SK-N-SH (cell line): ENCODE results near the gene DCAF5. TPM values are rescaled to one million over a fixed set of nuclear protein-coding genes. Genes with fewer than 3 reads are reported as not detected.

Source experiments
- CTCF ChIA-PET: fragments of 300-600, 350-600 bp; formaldehyde crosslinking; extraction: SDS; loops from one replicate; lab custom pipeline; 2021; lab: Yijun Ruan, JAX
- POLR2A ChIA-PET: fragments of 350-600 bp; sonication (Branson Sonifier 250); formaldehyde crosslinking; extraction: SDS; loops from one replicate; lab custom pipeline; 2020; ENCODE audit warnings: antibody characterized with exemption, inconsistent platforms; lab: Yijun Ruan, JAX
- DNase-seq: peaks from one replicate; pipeline ENCODE4 v3.0.0; 2012
- H2AFZ ChIP-seq: fragments of 200-600 bp; sonication (generic); 2 replicates; pipeline ENCODE4 v1.8.1; 2016; ENCODE audit warnings: antibody characterized with exemption, mild to moderate bottlenecking, low read depth
- H3F3A ChIP-seq: fragments of 200-600 bp; sonication (generic); replicated peaks from 2 replicates; pipeline ENCODE3; 2016; ENCODE audit warnings: antibody characterized with exemption, mild to moderate bottlenecking; ENCODE audit not compliant: insufficient read depth
- H3K27ac ChIP-seq, 2 experiments: fragments of 200-500 bp in 1 of 2; fragments of 200-600 bp in 1 of 2; sonication (Bioruptor generic) in 1 of 2; sonication (generic), shearing (Covaris generic) in 1 of 2; 2 replicates each; pipeline versions ENCODE4 v1.5.1 to v1.6.1; 2014 to 2016; ENCODE audit warnings: low read depth in 2 of 2, inconsistent platforms in 1 of 2, low read length in 1 of 2, mild to moderate bottlenecking in 1 of 2, mixed read lengths in 1 of 2
- H3K27me3 ChIP-seq: fragments of 200-600 bp; sonication (generic), shearing (Covaris generic); 2 replicates; pipeline ENCODE4 v1.6.1; 2016; ENCODE audit warnings: mixed run types; ENCODE audit not compliant: insufficient read depth
- H3K36me3 ChIP-seq, 2 experiments: fragments of 200-500 bp in 1 of 2; fragments of 200-600 bp in 1 of 2; sonication (Bioruptor generic) in 1 of 2; sonication (generic) in 1 of 2; replicated peaks in 1 of 2; 2 replicates each; pipeline versions ENCODE3 to v1.5.1; 2014 to 2016; ENCODE audit warnings: low read length in 1 of 2, mild to moderate bottlenecking in 1 of 2; ENCODE audit not compliant: insufficient read depth in 2 of 2, control insufficient read depth in 1 of 2
- H3K4me1 ChIP-seq, 2 experiments: fragments of 200-500 bp in 1 of 2; fragments of 200-600 bp in 1 of 2; sonication (Bioruptor generic) in 1 of 2; sonication (generic), shearing (Covaris generic) in 1 of 2; 2 replicates each; pipeline versions ENCODE4 v1.5.1 to v1.6.1; 2014 to 2016; ENCODE audit warnings: low read depth in 1 of 2, low read length in 1 of 2, mixed run types in 1 of 2; ENCODE audit not compliant: insufficient read depth in 2 of 2, control insufficient read depth in 1 of 2
- H3K4me2 ChIP-seq: fragments of 200-600 bp; sonication (generic), shearing (Covaris generic); 2 replicates; pipeline ENCODE4 v1.6.1; 2017; ENCODE audit warnings: mixed run types
- H3K4me3 ChIP-seq, 2 experiments: fragments of 200-500 bp in 1 of 2; fragments of 200-600 bp in 1 of 2; sonication (Bioruptor generic) in 1 of 2; sonication (generic), shearing (Covaris generic) in 1 of 2; 2 replicates each; pipeline versions ENCODE4 v1.5.1 to v1.8.1; 2014 to 2016; ENCODE audit warnings: low read depth in 2 of 2, inconsistent platforms in 1 of 2, low read length in 1 of 2, mild to moderate bottlenecking in 1 of 2, mixed read lengths in 1 of 2, moderate library complexity in 1 of 2
- H3K79me2 ChIP-seq: fragments of 200-600 bp; sonication (generic); 2 replicates; pipeline ENCODE4 v1.8.1; 2017; ENCODE audit warnings: mild to moderate bottlenecking; ENCODE audit not compliant: insufficient read depth
- H3K9ac ChIP-seq: fragments of 200-600 bp; sonication (generic); 2 replicates; pipeline ENCODE4 v1.6.1; 2017; ENCODE audit warnings: mixed run types
- H3K9me2 ChIP-seq: fragments of 200-600 bp; sonication (generic); 2 replicates; pipeline ENCODE4 v1.6.1; 2017; ENCODE audit warnings: mixed run types
- H3K9me3 ChIP-seq: fragments of 200-600 bp; sonication (generic); 2 replicates; pipeline ENCODE4 v1.6.1; 2017; ENCODE audit warnings: mixed run types, mild to moderate bottlenecking, moderate library complexity
- H4K20me1 ChIP-seq: fragments of 200-600 bp; sonication (generic); 2 replicates; pipeline ENCODE4 v1.6.1; 2017; ENCODE audit warnings: mild to moderate bottlenecking, mixed run types; ENCODE audit not compliant: insufficient read depth
- EP300 ChIP-seq, 2 experiments: IDR thresholded peaks; 2 replicates each; pipeline versions ENCODE4 v1.4.0 to v1.6.1; 2012; ENCODE audit warnings: borderline replicate concordance in 1 of 2, low read depth in 1 of 2, low read length in 1 of 2
- FOXJ3 ChIP-seq: sonication (generic); formaldehyde crosslinking; IDR thresholded peaks from 2 replicates; pipeline ENCODE4 v1.5.1; 2020; ENCODE audit warnings: mild to moderate bottlenecking, missing genetic modification reagents
- GABPA ChIP-seq: IDR thresholded peaks from 2 replicates; pipeline ENCODE4 v1.4.0; 2012; ENCODE audit warnings: low read depth, mild to moderate bottlenecking
- NFIC ChIP-seq: IDR thresholded peaks from 2 replicates; pipeline ENCODE4 v1.4.0; 2012; ENCODE audit warnings: borderline replicate concordance
- NRF1 ChIP-seq: IDR thresholded peaks from 2 replicates; pipeline ENCODE4 v1.6.1; 2012; ENCODE audit warnings: low read depth, mild to moderate bottlenecking, low read length
- RCOR1 ChIP-seq: fragments of 150-350 bp; IDR thresholded peaks from 2 replicates; pipeline ENCODE4 v1.6.1; 2017; ENCODE audit warnings: antibody characterized with exemption, low read length
- RXRA ChIP-seq: IDR thresholded peaks from 2 replicates; pipeline ENCODE4 v1.4.0; 2012; ENCODE audit warnings: low read depth, mild to moderate bottlenecking, borderline replicate concordance
- SIN3A ChIP-seq: IDR thresholded peaks from 2 replicates; pipeline ENCODE4 v1.6.1; 2012; ENCODE audit warnings: low read depth, mild to moderate bottlenecking, low read length, moderate library complexity, borderline replicate concordance
- TAF1 ChIP-seq: IDR thresholded peaks from 2 replicates; pipeline ENCODE4 v1.6.1; 2012; ENCODE audit warnings: low read depth, mild to moderate bottlenecking, low read length, moderate library complexity, borderline replicate concordance
- TCF12 ChIP-seq: IDR thresholded peaks from 2 replicates; pipeline ENCODE4 v1.4.0; 2012
- TEAD4 ChIP-seq: IDR thresholded peaks from 2 replicates; pipeline ENCODE4 v1.4.0; 2012; ENCODE audit warnings: mild to moderate bottlenecking, borderline replicate concordance; ENCODE audit not compliant: insufficient read depth
- YY1 ChIP-seq: IDR thresholded peaks from 2 replicates; pipeline ENCODE4 v1.4.0; 2012; ENCODE audit warnings: low read depth, mild to moderate bottlenecking
- WGBS: methylation state at CpG from one replicate; pipeline ENCODE4 v1.1.6; 2017; ENCODE audit warnings: low lambda C conversion rate; 5-methylcytosine and 5-hydroxymethylcytosine counted together
- polyA plus RNA-seq, 3 experiments: library from polyadenylated mRNA; depleted of rRNA; stranded (reverse); fragments of >200 nt; gene quantifications; 2 replicates each; pipeline ENCODE4 v1.2.3, GENCODE V29; 2012
- TF ChIP-seq, protein P1 (sequence below): IDR thresholded peaks from 2 replicates; pipeline ENCODE4 v1.4.0; 2012; ENCODE audit warnings: low read depth, borderline replicate concordance
- TF ChIP-seq, protein P2 (sequence below): IDR thresholded peaks from 2 replicates; pipeline ENCODE4 v1.4.0; 2012; ENCODE audit warnings: low read depth, borderline replicate concordance
- TF ChIP-seq, protein P3 (sequence below): fragments of 200-600 bp; sonication (generic); IDR thresholded peaks from 2 replicates; pipeline ENCODE4 v1.6.1; 2017; ENCODE audit warnings: antibody characterized with exemption, mild to moderate bottlenecking, moderate library complexity
- TF ChIP-seq, protein P4 (sequence below): fragments of 150-350 bp; IDR thresholded peaks from 2 replicates; pipeline ENCODE4 v1.6.1; 2017; ENCODE audit warnings: antibody characterized with exemption, low read length, low read depth, borderline replicate concordance
- TF ChIP-seq, protein P5 (sequence below): IDR thresholded peaks from 2 replicates; pipeline ENCODE4 v1.4.0; 2012; ENCODE audit warnings: low read depth

The DCAF5 gene
- polyA plus RNA-seq, 1 of the 3 experiments (the other 2 are of a cell fraction), result 26.7 TPM

DNA sequence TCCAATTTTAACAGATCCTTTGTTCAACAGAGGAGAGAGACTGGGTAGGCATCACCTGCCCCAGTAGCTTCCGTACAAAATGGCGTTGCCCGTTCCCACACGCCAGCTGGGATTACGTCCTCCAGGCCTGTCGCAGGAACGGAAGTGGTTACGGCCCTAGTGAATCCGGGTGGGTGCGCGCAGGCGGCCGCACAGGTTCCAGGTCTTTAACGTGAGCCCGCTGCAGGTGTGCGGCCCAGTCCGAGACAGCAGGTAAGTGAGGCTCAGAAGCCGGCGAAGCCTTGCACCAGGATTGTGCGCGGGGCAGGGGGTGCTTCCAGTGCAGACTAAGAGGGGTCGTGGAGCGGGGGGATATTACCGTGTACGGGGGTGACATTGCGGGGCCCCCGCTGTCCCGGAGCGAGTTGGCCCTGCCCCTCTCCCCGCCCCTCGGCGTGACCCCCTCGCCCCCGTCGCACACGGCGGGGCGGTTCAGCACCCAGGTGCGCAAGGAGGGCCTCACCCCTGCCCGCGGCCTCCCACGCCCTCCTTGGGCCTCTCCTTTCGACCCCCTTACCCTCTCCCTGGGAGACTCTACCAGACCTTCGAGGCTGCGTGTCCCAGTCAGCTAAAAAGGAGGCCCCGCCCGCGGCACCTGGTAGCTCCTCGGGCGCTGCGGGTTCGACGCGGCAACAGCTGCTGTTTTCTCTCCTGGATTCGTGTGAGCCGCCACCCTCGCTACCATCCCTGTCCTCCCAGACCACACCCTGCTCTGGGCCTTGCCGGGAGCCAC, 38.6 kb upstream of the DCAF5 start, which contains the start of gene EXD2 (continued):
- TF ChIP-seq TCF12, result peak; percentile 46; the same call in 1 of the 2 replicates
- TF ChIP-seq NRF1, result no peak

DNA sequence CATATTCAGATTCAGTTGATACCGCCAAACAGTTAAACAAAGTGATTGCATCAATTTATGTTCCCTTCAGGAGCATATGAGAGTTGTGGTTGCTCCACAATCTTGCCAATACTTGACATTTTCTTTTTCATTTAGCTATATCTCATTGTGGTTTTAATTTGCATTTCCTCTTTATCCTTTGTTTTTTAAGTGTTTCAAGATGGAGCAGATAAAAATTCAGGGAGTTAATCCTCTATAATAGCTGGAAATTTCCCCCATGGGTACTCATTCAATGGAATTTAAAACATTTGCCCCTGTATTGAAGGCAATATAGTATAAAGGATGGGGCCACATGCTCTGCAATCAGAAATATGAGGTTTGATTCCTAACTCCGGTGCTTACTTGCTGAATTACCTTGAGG, 37.3 kb upstream of the DCAF5 start:
- Histone ChIP-seq H3K9me3 (no peaks in the 10 kb centered on the region), H3K9ac (no peak overlapping the region), H3K79me2 (peaks cover 33% of the 10 kb centered on the region), H3K36me3 (no peaks in the 10 kb centered on the region), H3K4me3 (no peak overlapping the region), H3K27ac (no peak overlapping the region), H3K4me2 (no peak overlapping the region), H4K20me1 (no peaks in the 10 kb centered on the region), H2AFZ (peak overlapping the region; percentile 95; the same call in 1 of the 2 replicates), H3K4me1 (peaks cover 0 to 9% of the 10 kb centered on the region in 2 experiments; a peak in 3 of 4 replicates), H3F3A (no peaks in the 10 kb centered on the region), H3K9me2 (no peaks in the 10 kb centered on the region), H3K27me3 (no peaks in the 10 kb centered on the region)
- ChIA-PET CTCF (interaction anchor here (0.6 to 0.8 kb wide), 2 partner anchors 39 to 286 kb away, joined by 3 read pairs; no protein-coding TSS in a partner anchor), POLR2A (no interaction called here)
- no peak for DNase-seq
- 94% methylated on average over 2 of the region's 2 CpGs for WGBS
- TF ChIP-seq, protein P1, sequence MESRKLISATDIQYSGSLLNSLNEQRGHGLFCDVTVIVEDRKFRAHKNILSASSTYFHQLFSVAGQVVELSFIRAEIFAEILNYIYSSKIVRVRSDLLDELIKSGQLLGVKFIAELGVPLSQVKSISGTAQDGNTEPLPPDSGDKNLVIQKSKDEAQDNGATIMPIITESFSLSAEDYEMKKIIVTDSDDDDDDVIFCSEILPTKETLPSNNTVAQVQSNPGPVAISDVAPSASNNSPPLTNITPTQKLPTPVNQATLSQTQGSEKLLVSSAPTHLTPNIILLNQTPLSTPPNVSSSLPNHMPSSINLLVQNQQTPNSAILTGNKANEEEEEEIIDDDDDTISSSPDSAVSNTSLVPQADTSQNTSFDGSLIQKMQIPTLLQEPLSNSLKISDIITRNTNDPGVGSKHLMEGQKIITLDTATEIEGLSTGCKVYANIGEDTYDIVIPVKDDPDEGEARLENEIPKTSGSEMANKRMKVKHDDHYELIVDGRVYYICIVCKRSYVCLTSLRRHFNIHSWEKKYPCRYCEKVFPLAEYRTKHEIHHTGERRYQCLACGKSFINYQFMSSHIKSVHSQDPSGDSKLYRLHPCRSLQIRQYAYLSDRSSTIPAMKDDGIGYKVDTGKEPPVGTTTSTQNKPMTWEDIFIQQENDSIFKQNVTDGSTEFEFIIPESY, result no peak
- no peak for TF ChIP-seq GABPA
- no peak for TF ChIP-seq NFIC
- TF ChIP-seq, protein P2, sequence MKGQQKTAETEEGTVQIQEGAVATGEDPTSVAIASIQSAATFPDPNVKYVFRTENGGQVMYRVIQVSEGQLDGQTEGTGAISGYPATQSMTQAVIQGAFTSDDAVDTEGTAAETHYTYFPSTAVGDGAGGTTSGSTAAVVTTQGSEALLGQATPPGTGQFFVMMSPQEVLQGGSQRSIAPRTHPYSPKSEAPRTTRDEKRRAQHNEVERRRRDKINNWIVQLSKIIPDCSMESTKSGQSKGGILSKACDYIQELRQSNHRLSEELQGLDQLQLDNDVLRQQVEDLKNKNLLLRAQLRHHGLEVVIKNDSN, result no peak
- no peak for TF ChIP-seq TEAD4
- TF ChIP-seq, protein P3, sequence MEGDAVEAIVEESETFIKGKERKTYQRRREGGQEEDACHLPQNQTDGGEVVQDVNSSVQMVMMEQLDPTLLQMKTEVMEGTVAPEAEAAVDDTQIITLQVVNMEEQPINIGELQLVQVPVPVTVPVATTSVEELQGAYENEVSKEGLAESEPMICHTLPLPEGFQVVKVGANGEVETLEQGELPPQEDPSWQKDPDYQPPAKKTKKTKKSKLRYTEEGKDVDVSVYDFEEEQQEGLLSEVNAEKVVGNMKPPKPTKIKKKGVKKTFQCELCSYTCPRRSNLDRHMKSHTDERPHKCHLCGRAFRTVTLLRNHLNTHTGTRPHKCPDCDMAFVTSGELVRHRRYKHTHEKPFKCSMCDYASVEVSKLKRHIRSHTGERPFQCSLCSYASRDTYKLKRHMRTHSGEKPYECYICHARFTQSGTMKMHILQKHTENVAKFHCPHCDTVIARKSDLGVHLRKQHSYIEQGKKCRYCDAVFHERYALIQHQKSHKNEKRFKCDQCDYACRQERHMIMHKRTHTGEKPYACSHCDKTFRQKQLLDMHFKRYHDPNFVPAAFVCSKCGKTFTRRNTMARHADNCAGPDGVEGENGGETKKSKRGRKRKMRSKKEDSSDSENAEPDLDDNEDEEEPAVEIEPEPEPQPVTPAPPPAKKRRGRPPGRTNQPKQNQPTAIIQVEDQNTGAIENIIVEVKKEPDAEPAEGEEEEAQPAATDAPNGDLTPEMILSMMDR, result no peak
- no peak for TF ChIP-seq FOXJ3 (CRISPR knock-in tag)
- no peak for TF ChIP-seq EP300 (IDR thresholded peaks at IDR 0.05; ENCODE audit: borderline replicate concordance in 1 of 2, low read depth in 1 of 2, low read length in 1 of 2)
- no peak for TF ChIP-seq SIN3A
- TF ChIP-seq, protein P4, sequence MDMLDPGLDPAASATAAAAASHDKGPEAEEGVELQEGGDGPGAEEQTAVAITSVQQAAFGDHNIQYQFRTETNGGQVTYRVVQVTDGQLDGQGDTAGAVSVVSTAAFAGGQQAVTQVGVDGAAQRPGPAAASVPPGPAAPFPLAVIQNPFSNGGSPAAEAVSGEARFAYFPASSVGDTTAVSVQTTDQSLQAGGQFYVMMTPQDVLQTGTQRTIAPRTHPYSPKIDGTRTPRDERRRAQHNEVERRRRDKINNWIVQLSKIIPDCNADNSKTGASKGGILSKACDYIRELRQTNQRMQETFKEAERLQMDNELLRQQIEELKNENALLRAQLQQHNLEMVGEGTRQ, result no peak
- TF ChIP-seq YY1, result no peak
- no peak for TF ChIP-seq RXRA
- no peak for TF ChIP-seq TAF1
- no peak for TF ChIP-seq RCOR1
- TF ChIP-seq, protein P5, sequence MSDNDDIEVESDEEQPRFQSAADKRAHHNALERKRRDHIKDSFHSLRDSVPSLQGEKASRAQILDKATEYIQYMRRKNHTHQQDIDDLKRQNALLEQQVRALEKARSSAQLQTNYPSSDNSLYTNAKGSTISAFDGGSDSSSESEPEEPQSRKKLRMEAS, result no peak
